GM12865 (cell line): Measurements from ENCODE around the gene MAP9.
"Not testable (repeated sequence)": the region's sequence is repeated elsewhere in the genome, so short reads cannot be mapped to it uniquely, and the experiment has no call there.

ENCODE experiments used
- DNase-seq: peaks from one replicate; pipeline ENCODE4 v3.0.0; 2010; ENCODE audit warnings: low read depth
- H3K4me3 ChIP-seq: 2 replicates; pipeline ENCODE4 v1.5.1; 2011; ENCODE audit warnings: mild to moderate bottlenecking, low read depth, low read length, control low read depth
- CTCF ChIP-seq: IDR thresholded peaks from 2 replicates; pipeline ENCODE4 v1.5.1; 2011; ENCODE audit warnings: low read length, control low read depth, low read depth, inconsistent platforms; ENCODE audit not compliant: insufficient read depth; ENCODE audit errors: missing control alignments

The MAP9 gene

GRCh38 chr4:155322782-155323181 lies 54.0 kb downstream of the MAP9 start:
- no peak for DNase-seq
- TF ChIP-seq CTCF = no peak
- H3K4me3 ChIP-seq = no peak overlapping the region

- DNase-seq = no peak
- no peak for TF ChIP-seq CTCF
- H3K4me3 ChIP-seq = no peak overlapping the region
Measured at GRCh38 chr4:155321006-155321405, 55.8 kb downstream of the MAP9 start.

GRCh38 chr4:155319516-155319915 lies 57.2 kb downstream of the MAP9 start:
- TF ChIP-seq CTCF = no peak
- no peak for DNase-seq
- no peak overlapping the region for H3K4me3 ChIP-seq

GRCh38 chr4:155312027-155312426 lies 64.7 kb downstream of the MAP9 start:
- not testable (repeated sequence) for H3K4me3 ChIP-seq, DNase-seq

GRCh38 chr4:155307731-155308277 lies 69.0 kb downstream of the MAP9 start:
- no peak overlapping the region for H3K4me3 ChIP-seq
- no peak for DNase-seq
- TF ChIP-seq CTCF = no peak

- no peak for DNase-seq
- TF ChIP-seq CTCF = no peak
Measured at GRCh38 chr4:155305619-155306018, 71.1 kb downstream of the MAP9 start.

GRCh38 chr4:155304375-155304774 lies 72.4 kb downstream of the MAP9 start:
- no peak overlapping the region for H3K4me3 ChIP-seq
- no peak for TF ChIP-seq CTCF
- no peak for DNase-seq

More at GRCh38 chr4:155305619-155306018, 71.1 kb downstream of the MAP9 start:
- H3K4me3 ChIP-seq = no peak overlapping the region
